H1 (cell line): ENCODE measurements around the gene GPR15. TPM values are rescaled to one million over a fixed set of nuclear protein-coding genes. Genes with fewer than 3 reads are reported as not detected.

Experiments used
- BRCA1 ChIP-seq: IDR thresholded peaks from 2 replicates; pipeline ENCODE4 v1.6.1; 2012; ENCODE audit warnings: low read depth, low read length, improper control_type of control experiment
- CTBP2 ChIP-seq: IDR thresholded peaks from 2 replicates; pipeline ENCODE4 v1.7.0; 2011; ENCODE audit warnings: borderline replicate concordance, mild to moderate bottlenecking, moderate library complexity, mixed read lengths, low read length; ENCODE audit not compliant: insufficient read depth, insufficient read length
- NANOG ChIP-seq: IDR thresholded peaks from 2 replicates; pipeline ENCODE4 v1.6.1; 2011; ENCODE audit warnings: low read length, low read depth, mild to moderate bottlenecking, inconsistent platforms; ENCODE audit not compliant: insufficient read depth, poor library complexity, severe bottlenecking
- POU5F1 ChIP-seq: IDR thresholded peaks from 2 replicates; pipeline ENCODE4 v1.6.1; 2011; ENCODE audit warnings: low read depth, mild to moderate bottlenecking, low read length, moderate library complexity
- RAD21 ChIP-seq, 2 experiments: IDR thresholded peaks in 1 of 2; conservative IDR thresholded peaks in 1 of 2; 2 replicates each; pipeline ENCODE4 v1.6.1; 2011; ENCODE audit warnings: low read depth in 2 of 2, low read length in 2 of 2, improper control_type of control experiment in 1 of 2, inconsistent platforms in 1 of 2, mild to moderate bottlenecking in 1 of 2, moderate library complexity in 1 of 2
- polyA plus RNA-seq, 7 experiments: library from polyadenylated mRNA; depleted of rRNA in 3 of 7; stranded (reverse) in 5 of 7; unstranded in 2 of 7; fragments of >200 nt in 5 of 7; fragments of 200-250 nt in 2 of 7; gene quantifications; 1 replicate in 5 of 7; 2 replicates in 1 of 7; 4 replicates in 1 of 7; pipeline versions ENCODE4 v1.2.1 to v1.2.3, GENCODE V29; 2011 to 2013; ENCODE audit warnings: missing spikeins in 2 of 7, mixed read lengths in 2 of 7
- total RNA-seq: library from RNA; stranded (reverse); fragmentation: NEBNext Ultra II Directional; extraction: Animal tissue kit (Norgen Biotek cat#: 25700); gene quantifications from 2 replicates; pipeline ENCODE4 v1.2.1, GENCODE V29; 2021
- TF ChIP-seq, protein P1 (sequence below): IDR thresholded peaks from 2 replicates; pipeline ENCODE4 v1.6.1; 2012; ENCODE audit warnings: low read length, inconsistent platforms

The GPR15 gene
- total and polyA plus RNA-seq, 2 of the 8 experiments (the other 6 are each of a cell fraction or from before 2014, with no cell fraction given) = not detected

DNA sequence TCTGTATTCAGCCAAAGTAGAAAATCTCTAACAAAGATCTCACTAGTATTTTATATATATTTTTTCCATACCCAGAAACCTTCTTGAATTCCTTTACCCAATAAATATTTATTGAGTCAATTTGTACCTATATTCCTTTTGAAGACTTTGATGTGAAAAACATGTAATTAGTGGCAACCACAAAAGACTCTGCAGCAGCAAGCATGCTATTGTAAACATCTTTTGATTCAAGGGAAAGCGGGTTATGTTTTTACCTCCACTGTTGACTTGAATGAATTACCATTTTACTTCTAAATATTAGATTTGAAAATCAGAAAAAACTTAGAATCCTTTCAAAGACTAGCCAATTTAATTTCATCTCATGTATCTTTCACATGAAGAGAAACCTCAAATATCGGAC, 2.4 kb downstream of the GPR15 start (continued):
- TF ChIP-seq RAD21 (IDR thresholded peaks at IDR 0.05 in 1 of 2, conservative IDR thresholded peaks at IDR 0.05 in 1 of 2; ENCODE audit: low read depth in 2 of 2, low read length in 2 of 2) (no peak), NANOG (no peak), BRCA1 (no peak), POU5F1 (no peak), CTBP2 (no peak)
- TF ChIP-seq, protein P1, sequence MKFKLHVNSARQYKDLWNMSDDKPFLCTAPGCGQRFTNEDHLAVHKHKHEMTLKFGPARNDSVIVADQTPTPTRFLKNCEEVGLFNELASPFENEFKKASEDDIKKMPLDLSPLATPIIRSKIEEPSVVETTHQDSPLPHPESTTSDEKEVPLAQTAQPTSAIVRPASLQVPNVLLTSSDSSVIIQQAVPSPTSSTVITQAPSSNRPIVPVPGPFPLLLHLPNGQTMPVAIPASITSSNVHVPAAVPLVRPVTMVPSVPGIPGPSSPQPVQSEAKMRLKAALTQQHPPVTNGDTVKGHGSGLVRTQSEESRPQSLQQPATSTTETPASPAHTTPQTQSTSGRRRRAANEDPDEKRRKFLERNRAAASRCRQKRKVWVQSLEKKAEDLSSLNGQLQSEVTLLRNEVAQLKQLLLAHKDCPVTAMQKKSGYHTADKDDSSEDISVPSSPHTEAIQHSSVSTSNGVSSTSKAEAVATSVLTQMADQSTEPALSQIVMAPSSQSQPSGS = no peak
